HepG2 (cell line): ENCODE results near the gene PSD4. TPM values are rescaled to one million over a fixed set of nuclear protein-coding genes. Genes with fewer than 3 reads are reported as not detected.

ENCODE experiments used
- HNRNPUL1 ChIP-seq: fragments of 200-400 bp; formaldehyde crosslinking; IDR thresholded peaks from 2 replicates; pipeline ENCODE4 v1.6.1; 2017; ENCODE audit warnings: low read depth, mild to moderate bottlenecking, low read length, moderate library complexity
- KAT7 ChIP-seq: IDR thresholded peaks from 2 replicates; pipeline ENCODE4 v1.6.1; 2018; ENCODE audit warnings: borderline replicate concordance, missing compliant biosample characterization
- MEF2D ChIP-seq: sonication (generic); formaldehyde crosslinking; IDR thresholded peaks from 2 replicates; pipeline ENCODE4 v1.5.1; 2020; ENCODE audit warnings: mild to moderate bottlenecking, missing genetic modification reagents
- MTERF4 ChIP-seq: sonication (generic); formaldehyde crosslinking; IDR thresholded peaks from 2 replicates; pipeline ENCODE4 v1.8.0; 2023; ENCODE audit warnings: mild to moderate bottlenecking, missing genetic modification reagents
- POLR2G ChIP-seq: fragments of 200-400 bp; formaldehyde crosslinking; IDR thresholded peaks from 2 replicates; pipeline ENCODE4 v1.6.1; 2018; ENCODE audit warnings: mild to moderate bottlenecking, low read depth, low read length, moderate library complexity
- PPARG ChIP-seq: conservative IDR thresholded peaks from 2 replicates; pipeline ENCODE4 v1.6.1; 2016; ENCODE audit warnings: missing biosample characterization, missing genetic modification reagents
- RBAK ChIP-seq: sonication (generic); formaldehyde crosslinking; IDR thresholded peaks from 2 replicates; pipeline ENCODE4 v1.5.1; 2020; ENCODE audit warnings: mild to moderate bottlenecking, missing genetic modification reagents
- RBM39 ChIP-seq: fragments of 200-400 bp; formaldehyde crosslinking; IDR thresholded peaks from one replicate; pipeline ENCODE4 v1.6.1; 2018; ENCODE audit warnings: antibody characterized with exemption, mild to moderate bottlenecking, low read depth, low read length; ENCODE audit not compliant: poor library complexity, severe bottlenecking
- RXRB ChIP-seq: IDR thresholded peaks from 2 replicates; pipeline ENCODE4 v1.6.1; 2016; ENCODE audit warnings: borderline replicate concordance, missing genetic modification reagents, missing compliant biosample characterization
- SMC3 ChIP-seq: IDR thresholded peaks from 2 replicates; pipeline ENCODE4 v1.6.1; 2011; ENCODE audit warnings: low read length, improper control_type of control experiment
- ZBTB25 ChIP-seq: IDR thresholded peaks from 2 replicates; pipeline ENCODE4 v1.6.1; 2018; ENCODE audit warnings: missing genetic modification reagents
- ZHX1 ChIP-seq: sonication (generic); formaldehyde crosslinking; IDR thresholded peaks from 2 replicates; pipeline ENCODE4 v1.8.1; 2022; ENCODE audit warnings: low read depth, mild to moderate bottlenecking, missing genetic modification reagents
- ZNF558 ChIP-seq: sonication (generic); formaldehyde crosslinking; IDR thresholded peaks from 2 replicates; pipeline ENCODE4 v1.9.0; 2022; ENCODE audit warnings: mild to moderate bottlenecking, missing genetic modification reagents, borderline replicate concordance
- ZNF598 ChIP-seq: sonication (generic); formaldehyde crosslinking; IDR thresholded peaks from 2 replicates; pipeline ENCODE4 v1.5.1; 2020; ENCODE audit warnings: mild to moderate bottlenecking, missing genetic modification reagents, borderline replicate concordance
- ZNF644 ChIP-seq: IDR thresholded peaks from 2 replicates; pipeline ENCODE4 v1.6.1; 2016; ENCODE audit warnings: low read depth
- polyA plus RNA-seq, 8 experiments: library from polyadenylated mRNA; depleted of rRNA in 3 of 8; stranded (reverse) in 7 of 8; unstranded in 1 of 8; fragments of >200 nt; fragmentation: Illumina TruSeq in 4 of 8; extraction: Trizol in 4 of 8; gene quantifications; 2 replicates each; pipeline versions ENCODE4 v1.2.1 to v1.2.3, GENCODE V29; 2011 to 2016; ENCODE audit warnings: low read depth in 4 of 8, missing spikeins in 1 of 8, mixed read lengths in 1 of 8; ENCODE audit not compliant: insufficient read depth in 1 of 8
- total RNA-seq, 5 experiments: library from RNA; depleted of rRNA; stranded (reverse); fragments of >200 nt; fragmentation: Illumina TruSeq; extraction: Trizol; gene quantifications; 2 replicates each; pipeline ENCODE4 v1.2.3, GENCODE V29; 2016; ENCODE audit warnings: low read depth in 1 of 5
- TF ChIP-seq, protein P1 (sequence below): sonication (generic); formaldehyde crosslinking; IDR thresholded peaks from 2 replicates; pipeline ENCODE4 v1.4.0; 2020; ENCODE audit warnings: mild to moderate bottlenecking, missing genetic modification reagents
- TF ChIP-seq, protein P2 (sequence below): sonication (generic); formaldehyde crosslinking; IDR thresholded peaks from 2 replicates; pipeline ENCODE4 v1.4.0; 2020; ENCODE audit warnings: missing genetic modification reagents
- TF ChIP-seq, protein P3 (sequence below): sonication (generic); formaldehyde crosslinking; IDR thresholded peaks from 2 replicates; pipeline ENCODE4 v1.8.0; 2022; ENCODE audit warnings: mild to moderate bottlenecking, missing genetic modification reagents, moderate library complexity

PSD4 gene
- total and polyA plus RNA-seq, 2 of the 13 experiments (the other 11 are each of a cell fraction or from before 2014, with no cell fraction given) = 5.8 to 9.4 TPM

DNA sequence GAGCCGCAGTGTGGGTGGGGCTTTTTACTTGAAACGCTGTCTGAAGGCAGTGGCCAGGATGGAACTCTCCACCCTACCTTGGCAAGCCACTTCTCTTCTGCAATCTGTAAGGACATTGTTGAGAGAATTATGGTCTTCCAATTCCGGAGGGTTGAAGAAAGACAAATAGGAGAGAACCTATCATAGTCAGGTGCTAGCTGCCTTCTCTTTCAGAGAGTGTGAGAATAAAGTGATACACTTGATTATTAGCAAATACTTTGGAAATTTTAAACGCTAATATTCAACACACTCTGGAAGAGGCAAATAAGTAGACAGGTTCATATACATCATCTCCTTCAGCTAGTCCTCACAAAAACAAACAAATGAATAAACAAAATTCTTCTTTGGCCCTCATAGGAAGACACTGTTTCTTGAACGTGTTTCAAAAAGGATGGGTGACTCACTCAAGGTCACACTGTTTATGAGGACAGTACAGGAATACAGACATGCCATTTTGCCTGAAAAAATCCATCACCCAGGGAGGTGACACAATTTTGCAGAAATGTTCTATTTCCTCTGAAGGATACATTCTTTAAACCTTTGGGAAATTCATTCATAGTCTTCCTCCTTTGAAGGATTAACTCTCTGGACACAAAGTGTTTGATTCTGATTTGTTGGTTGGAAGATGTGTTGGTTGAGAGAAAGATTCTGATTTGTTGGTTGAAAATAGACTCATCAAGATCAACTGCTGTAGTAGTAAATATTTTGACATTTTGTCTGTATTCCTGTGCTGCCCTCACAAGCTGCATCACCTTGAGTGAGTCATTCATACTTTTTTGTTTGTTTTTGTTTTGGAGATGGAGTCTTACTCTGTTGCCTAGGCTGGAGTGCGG lies 48.6 kb upstream of the PSD4 start (continued):
- TF ChIP-seq, protein P1, sequence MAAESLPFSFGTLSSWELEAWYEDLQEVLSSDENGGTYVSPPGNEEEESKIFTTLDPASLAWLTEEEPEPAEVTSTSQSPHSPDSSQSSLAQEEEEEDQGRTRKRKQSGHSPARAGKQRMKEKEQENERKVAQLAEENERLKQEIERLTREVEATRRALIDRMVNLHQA = no peak
- TF ChIP-seq ZNF558 = no peak
- TF ChIP-seq MEF2D (CRISPR knock-in tag) = peak; percentile 36; the same call in 1 of the 2 replicates
- TF ChIP-seq SMC3 = no peak
- TF ChIP-seq KAT7 (CRISPR knock-in tag) = no peak
- TF ChIP-seq ZNF598 (CRISPR knock-in tag) = no peak
- no peak for TF ChIP-seq HNRNPUL1
- TF ChIP-seq, protein P2, sequence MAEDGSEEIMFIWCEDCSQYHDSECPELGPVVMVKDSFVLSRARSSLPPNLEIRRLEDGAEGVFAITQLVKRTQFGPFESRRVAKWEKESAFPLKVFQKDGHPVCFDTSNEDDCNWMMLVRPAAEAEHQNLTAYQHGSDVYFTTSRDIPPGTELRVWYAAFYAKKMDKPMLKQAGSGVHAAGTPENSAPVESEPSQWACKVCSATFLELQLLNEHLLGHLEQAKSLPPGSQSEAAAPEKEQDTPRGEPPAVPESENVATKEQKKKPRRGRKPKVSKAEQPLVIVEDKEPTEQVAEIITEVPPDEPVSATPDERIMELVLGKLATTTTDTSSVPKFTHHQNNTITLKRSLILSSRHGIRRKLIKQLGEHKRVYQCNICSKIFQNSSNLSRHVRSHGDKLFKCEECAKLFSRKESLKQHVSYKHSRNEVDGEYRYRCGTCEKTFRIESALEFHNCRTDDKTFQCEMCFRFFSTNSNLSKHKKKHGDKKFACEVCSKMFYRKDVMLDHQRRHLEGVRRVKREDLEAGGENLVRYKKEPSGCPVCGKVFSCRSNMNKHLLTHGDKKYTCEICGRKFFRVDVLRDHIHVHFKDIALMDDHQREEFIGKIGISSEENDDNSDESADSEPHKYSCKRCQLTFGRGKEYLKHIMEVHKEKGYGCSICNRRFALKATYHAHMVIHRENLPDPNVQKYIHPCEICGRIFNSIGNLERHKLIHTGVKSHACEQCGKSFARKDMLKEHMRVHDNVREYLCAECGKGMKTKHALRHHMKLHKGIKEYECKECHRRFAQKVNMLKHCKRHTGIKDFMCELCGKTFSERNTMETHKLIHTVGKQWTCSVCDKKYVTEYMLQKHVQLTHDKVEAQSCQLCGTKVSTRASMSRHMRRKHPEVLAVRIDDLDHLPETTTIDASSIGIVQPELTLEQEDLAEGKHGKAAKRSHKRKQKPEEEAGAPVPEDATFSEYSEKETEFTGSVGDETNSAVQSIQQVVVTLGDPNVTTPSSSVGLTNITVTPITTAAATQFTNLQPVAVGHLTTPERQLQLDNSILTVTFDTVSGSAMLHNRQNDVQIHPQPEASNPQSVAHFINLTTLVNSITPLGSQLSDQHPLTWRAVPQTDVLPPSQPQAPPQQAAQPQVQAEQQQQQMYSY (CRISPR knock-in tag) = no peak
- no peak for TF ChIP-seq MTERF4 (CRISPR knock-in tag)
- peak; percentile 66; the same call in 1 of the 2 replicates for TF ChIP-seq ZNF644
- no peak for TF ChIP-seq RBM39
- peak; percentile 71 for TF ChIP-seq RXRB (CRISPR knock-in tag)
- TF ChIP-seq RBAK (CRISPR knock-in tag) = no peak
- TF ChIP-seq, protein P3, sequence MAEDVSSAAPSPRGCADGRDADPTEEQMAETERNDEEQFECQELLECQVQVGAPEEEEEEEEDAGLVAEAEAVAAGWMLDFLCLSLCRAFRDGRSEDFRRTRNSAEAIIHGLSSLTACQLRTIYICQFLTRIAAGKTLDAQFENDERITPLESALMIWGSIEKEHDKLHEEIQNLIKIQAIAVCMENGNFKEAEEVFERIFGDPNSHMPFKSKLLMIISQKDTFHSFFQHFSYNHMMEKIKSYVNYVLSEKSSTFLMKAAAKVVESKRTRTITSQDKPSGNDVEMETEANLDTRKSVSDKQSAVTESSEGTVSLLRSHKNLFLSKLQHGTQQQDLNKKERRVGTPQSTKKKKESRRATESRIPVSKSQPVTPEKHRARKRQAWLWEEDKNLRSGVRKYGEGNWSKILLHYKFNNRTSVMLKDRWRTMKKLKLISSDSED (CRISPR knock-in tag) = no peak
- TF ChIP-seq POLR2G = no peak
- peak; percentile 34; the same call in 1 of the 2 replicates for TF ChIP-seq ZBTB25 (CRISPR knock-in tag)
- TF ChIP-seq PPARG (CRISPR knock-in tag) = no peak
- no peak for TF ChIP-seq ZHX1 (CRISPR knock-in tag)
